ES-I3 (cell line): ENCODE results near the gene STXBP2.
"Not testable (repeated sequence)": the region's sequence is repeated elsewhere in the genome, so short reads cannot be mapped to it uniquely, and the experiment has no call there.

ENCODE experiments used
- H3K36me3 ChIP-seq: 2 replicates; pipeline ENCODE4 v1.6.1; 2013; ENCODE audit warnings: mild to moderate bottlenecking, low read length, control low read depth, moderate library complexity; ENCODE audit not compliant: insufficient read depth
- H3K4me1 ChIP-seq: 2 replicates; pipeline ENCODE4 v1.6.1; 2013; ENCODE audit warnings: mild to moderate bottlenecking, control low read depth, low read length; ENCODE audit not compliant: insufficient read depth
- H3K9ac ChIP-seq: 2 replicates; pipeline ENCODE4 v1.6.1; 2013; ENCODE audit warnings: low read depth, mild to moderate bottlenecking, low read length, moderate library complexity
- H3K9me3 ChIP-seq: 2 replicates; pipeline ENCODE4 v1.6.1; 2013; ENCODE audit warnings: mild to moderate bottlenecking, low read length, moderate library complexity; ENCODE audit not compliant: control insufficient read depth, insufficient read depth

STXBP2 gene

DNA sequence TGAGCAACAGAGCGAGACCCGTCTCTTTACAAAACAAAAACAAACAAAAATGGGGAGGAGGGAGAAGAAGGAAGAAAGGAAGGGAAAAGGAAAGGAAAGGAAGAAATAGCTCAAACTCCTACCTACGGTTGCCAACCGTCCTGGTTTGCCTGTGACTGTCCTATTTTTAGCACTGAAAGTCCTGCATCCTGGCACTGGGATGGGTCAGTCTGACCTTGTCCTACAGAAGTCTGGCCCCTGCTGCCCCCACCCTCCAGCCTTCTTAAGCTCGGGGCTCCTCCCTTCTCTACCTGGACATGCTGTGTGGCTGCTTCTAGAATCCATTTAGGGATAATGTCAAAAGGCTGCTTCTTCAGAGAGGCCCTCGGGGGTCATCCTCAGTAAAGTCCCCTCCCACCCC is 1.2 kb upstream of the STXBP2 start:
- no peak overlapping the region for H3K9ac ChIP-seq
- no peaks in the 10 kb centered on the region for H3K36me3 ChIP-seq
- H3K9me3 ChIP-seq = no peaks in the 10 kb centered on the region
- no peaks in the 10 kb centered on the region; the same call in 1 of the 2 replicates for H3K4me1 ChIP-seq

DNA sequence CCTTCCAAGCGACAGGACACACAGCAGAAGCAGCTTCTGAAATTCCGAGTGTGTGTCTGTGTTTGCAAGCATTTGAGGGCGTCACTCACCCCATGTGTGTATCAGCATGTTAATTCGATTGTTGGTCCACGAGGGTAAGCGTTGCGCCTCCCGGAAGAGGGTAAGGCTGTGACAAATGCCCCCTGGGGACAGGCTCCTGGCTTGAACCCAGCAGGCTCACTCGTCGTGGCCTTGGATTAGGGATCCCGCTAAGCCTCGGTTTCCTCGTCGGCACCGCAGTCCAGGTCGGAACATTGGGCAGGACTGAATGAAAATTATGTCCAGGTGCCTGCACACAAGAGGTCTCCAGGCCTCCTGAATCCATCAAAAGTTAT is 606 bp upstream of the STXBP2 start:
- no peaks in the 10 kb centered on the region for H3K9me3 ChIP-seq
- H3K9ac ChIP-seq = peak overlapping the region; percentile 53; the same call in 1 of the 2 replicates

GRCh38 chr19:7637374-7638256 is 705 bp downstream of the STXBP2 start:
- Histone ChIP-seq H3K9me3 (no peaks in the 10 kb centered on the region), H3K36me3 (no peaks in the 10 kb centered on the region), H3K9ac (peak overlapping the region; percentile 53; the same call in 1 of the 2 replicates), H3K4me1 (no peaks in the 10 kb centered on the region; the same call in 1 of the 2 replicates)

More for the DNA sequence above, 606 bp upstream of the STXBP2 start:
- H3K4me1 ChIP-seq = no peaks in the 10 kb centered on the region; the same call in 1 of the 2 replicates
- no peaks in the 10 kb centered on the region for H3K36me3 ChIP-seq

- no peaks in the 10 kb centered on the region for H3K36me3 ChIP-seq
- H3K9me3 ChIP-seq = no peaks in the 10 kb centered on the region
- H3K4me1 ChIP-seq = no peaks in the 10 kb centered on the region; the same call in 1 of the 2 replicates
- H3K9ac ChIP-seq = no peak overlapping the region
Measured at GRCh38 chr19:7638802-7639465, 2.0 kb downstream of the STXBP2 start.

DNA sequence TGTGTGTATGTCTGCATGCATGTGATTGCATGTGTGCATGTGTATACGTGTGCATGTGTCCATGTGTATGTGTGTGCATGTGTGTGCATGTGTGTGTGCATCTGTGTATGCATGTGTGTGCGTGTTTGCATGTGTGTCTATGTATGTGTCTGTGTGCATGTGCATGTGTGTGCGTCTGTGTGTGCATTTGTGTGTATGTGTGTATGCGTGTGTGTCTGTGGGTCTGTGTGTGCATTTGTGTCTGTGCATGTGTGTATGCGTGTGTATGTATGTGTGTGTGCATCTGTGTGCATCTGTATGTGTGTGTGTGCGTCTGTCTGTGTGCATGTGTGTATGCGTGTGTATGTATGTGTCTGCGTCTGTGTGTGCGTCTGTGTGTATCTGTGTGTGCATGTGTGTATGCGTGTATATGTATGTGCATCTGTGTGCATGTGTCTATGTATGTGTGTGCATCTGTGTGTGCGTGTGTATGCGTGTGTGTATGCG is 3.0 kb downstream of the STXBP2 start:
- no peaks in the 10 kb centered on the region for H3K9me3 ChIP-seq
- no peaks in the 10 kb centered on the region for H3K36me3 ChIP-seq
- no peaks in the 10 kb centered on the region; the same call in 1 of the 2 replicates for H3K4me1 ChIP-seq
- H3K9ac ChIP-seq = no peak overlapping the region

DNA sequence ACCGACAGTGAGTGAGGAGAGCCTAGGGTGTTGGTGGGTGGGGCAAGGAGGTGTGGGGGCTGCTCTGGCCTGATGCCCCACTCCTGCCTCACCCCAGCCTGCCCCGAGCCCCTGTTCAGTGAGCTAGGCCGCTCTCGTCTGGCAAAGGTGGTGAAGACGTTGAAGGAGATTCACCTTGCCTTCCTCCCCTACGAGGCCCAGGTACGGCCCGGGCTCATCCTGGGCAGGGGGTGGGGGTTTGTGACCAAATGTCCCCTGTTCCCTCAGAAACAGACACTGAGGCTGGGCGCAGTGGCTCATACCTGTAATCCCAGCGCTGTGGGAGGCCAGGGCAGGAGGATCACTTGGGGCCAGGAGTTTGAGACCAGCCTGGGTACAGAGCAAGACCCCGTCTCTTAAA is 3.9 kb downstream of the STXBP2 start:
- no peaks in the 10 kb centered on the region; the same call in 1 of the 2 replicates for H3K4me1 ChIP-seq
- no peaks in the 10 kb centered on the region for H3K9me3 ChIP-seq
- H3K9ac ChIP-seq = no peak overlapping the region
- no peaks in the 10 kb centered on the region for H3K36me3 ChIP-seq

DNA sequence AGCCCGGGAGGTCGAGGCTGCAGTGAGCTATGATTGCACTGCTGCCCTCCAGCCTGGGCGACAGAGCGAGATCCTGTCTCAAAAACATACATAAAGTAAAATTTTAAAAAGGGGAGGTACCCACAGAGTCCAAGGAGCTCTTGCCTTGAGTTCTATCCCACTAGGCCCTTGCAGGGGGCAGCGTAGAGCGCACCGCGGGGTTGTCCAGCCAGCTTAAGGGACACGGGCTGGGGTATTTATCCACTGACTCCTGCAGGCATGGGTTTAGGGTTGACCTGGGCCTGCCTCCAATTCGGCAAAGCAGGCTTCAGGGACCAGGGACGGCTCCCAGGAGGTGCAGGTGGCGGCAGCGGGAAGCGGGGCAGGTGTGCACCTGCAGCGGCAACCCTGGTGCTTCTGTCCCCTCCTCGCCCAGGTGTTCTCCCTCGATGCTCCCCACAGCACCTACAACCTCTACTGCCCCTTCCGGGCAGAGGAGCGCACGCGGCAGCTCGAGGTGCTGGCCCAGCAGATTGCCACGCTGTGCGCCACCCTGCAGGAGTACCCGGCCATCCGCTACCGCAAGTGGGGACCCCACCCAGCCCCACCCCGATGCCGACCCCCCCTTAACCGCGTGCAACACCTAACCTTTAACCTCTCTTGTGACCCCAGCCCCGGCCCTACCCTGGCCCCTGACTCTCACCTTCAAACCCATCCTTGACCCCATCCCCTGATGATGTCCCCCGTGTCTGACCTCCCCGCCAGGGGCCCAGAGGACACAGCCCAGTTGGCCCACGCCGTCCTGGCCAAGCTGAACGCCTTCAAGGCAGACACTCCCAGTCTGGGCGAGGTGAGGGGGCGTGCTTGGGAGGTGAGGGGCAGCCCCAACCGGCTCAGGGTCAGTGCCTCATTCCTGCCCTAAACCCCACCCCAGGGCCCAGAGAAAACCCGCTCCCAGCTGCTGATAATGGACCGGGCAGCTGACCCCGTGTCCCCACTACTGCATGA is 4.7 kb downstream of the STXBP2 start:
- Histone ChIP-seq H3K36me3 (no peaks in the 10 kb centered on the region), H3K4me1 (no peaks in the 10 kb centered on the region; the same call in 1 of the 2 replicates), H3K9ac (no peak overlapping the region), H3K9me3 (no peaks in the 10 kb centered on the region)

DNA sequence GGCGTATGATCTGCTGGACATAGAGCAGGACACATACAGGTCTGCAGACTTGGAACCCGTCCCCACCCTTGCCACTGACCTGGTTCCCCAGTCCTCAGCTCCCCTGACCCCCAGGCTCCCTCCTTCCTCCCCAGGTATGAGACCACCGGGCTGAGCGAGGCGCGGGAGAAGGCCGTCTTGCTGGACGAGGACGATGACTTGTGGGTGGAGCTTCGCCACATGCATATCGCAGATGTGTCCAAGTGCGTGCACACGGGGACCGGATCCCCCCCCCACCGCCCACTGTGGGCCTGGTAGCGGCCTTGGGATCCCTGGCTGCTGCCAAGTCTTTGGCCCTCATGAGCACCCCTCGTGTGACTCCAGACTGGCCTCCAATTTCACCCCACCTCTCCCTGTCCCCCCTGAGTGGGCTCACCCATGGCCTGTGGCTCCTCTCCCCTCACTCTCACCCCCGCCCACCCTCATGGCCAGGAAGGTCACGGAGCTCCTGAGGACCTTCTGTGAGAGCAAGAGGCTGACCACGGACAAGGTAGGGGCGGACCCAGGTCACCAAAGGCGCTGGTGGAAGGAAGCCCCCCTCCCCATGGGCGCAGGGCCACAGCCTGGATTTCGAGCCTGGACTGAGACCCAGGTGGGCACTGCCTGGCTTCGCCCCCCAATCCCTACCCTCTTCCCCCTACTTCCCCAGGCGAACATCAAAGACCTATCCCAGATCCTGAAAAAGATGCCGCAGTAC is 5.6 kb downstream of the STXBP2 start:
- H3K36me3 ChIP-seq = no peaks in the 10 kb centered on the region
- no peaks in the 10 kb centered on the region for H3K4me1 ChIP-seq
- no peaks in the 10 kb centered on the region for H3K9me3 ChIP-seq
- no peak overlapping the region for H3K9ac ChIP-seq

DNA sequence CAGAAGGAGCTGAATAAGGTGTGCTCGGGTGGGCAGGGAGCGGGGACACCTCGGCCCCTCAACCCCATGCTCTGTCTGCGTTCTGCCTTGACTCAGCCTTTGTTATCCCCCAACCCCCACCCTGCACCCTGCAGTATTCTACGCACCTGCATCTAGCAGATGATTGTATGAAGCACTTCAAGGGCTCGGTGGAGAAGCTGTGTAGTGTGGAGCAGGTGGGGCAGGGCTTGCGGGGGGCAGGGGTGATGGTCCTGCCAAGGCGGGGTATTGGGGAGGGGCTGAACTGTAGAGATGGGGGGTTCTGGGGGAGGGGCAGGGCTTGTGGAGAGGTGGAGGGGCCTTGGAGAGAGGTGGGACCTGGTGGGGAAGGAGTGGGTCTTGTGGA is 6.1 kb downstream of the STXBP2 start:
- Histone ChIP-seq H3K36me3 (no peaks in the 10 kb centered on the region), H3K4me1 (no peaks in the 10 kb centered on the region), H3K9ac (no peak overlapping the region), H3K9me3 (no peaks in the 10 kb centered on the region)

DNA sequence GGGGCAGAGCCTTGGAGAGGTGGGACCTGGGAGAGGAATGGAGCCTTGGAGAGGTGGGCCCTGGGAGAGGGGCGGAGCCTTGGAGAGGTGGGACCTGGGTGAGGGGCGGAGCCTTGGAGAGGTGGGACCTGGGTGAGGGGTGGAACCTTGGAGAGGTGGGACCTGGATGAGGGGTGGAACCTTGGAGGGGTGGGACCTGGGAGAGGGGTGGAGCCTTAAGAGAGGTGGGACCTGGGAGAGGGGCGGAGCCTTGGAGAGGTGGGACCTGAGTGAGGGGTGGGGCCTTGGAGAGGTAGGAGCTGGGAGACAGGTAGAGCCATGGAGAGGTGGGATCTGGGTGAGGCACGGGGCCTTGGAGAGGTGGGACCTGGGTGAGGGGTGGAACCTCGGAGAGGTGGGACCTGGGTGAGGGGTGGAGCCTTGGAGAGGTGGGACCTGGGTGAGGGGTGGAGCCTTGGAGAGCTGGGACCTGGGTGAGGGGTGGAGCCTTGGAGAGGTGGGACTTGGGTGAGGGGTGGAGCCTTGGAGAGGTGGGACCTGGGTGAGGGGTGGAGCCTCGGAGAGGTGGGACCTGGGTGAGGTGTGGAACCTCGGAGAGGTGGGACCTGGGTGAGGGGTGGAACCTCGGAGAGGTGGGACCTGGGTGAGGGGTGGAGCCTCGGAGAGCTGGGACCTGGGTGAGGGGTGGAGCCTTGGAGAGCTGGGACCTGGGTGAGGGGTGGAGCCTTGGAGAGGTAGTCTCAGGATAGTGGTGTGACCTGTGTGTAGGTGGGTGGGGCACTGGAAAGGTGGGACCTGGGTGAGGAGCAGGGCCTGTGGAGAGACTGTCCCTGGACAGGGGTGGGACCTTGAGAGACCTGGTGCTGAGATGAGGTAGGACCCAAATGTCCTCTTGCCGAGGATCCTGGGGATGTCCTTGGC is 7.0 kb downstream of the STXBP2 start:
- H3K36me3 ChIP-seq, H3K9ac ChIP-seq, H3K4me1 ChIP-seq, H3K9me3 ChIP-seq: not testable (repeated sequence)

DNA sequence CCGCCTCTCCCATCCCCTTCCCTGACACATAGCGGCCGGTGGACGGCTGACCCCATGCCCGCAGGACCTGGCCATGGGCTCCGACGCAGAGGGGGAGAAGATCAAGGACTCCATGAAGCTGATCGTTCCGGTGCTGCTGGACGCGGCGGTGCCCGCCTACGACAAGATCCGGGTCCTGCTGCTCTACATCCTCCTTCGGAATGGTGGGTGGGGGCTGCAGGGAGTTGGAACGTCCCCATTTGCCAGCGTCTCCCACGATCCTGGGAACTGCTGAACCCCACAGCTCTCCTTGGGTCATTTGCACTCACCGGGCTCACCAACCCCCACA is 7.6 kb downstream of the STXBP2 start:
- Histone ChIP-seq H3K9ac (no peak overlapping the region), H3K36me3 (no peaks in the 10 kb centered on the region), H3K9me3 (no peaks in the 10 kb centered on the region), H3K4me1 (no peaks in the 10 kb centered on the region)

GRCh38 chr19:7645163-7645562 is 8.3 kb downstream of the STXBP2 start:
- Histone ChIP-seq H3K9ac (no peak overlapping the region), H3K9me3 (no peaks in the 10 kb centered on the region), H3K36me3 (no peaks in the 10 kb centered on the region), H3K4me1 (no peaks in the 10 kb centered on the region)
